Lower leg skin (tissue), 3 donors: ENCODE data around the gene TMED10.

ENCODE experiments used
- POLR2A ChIP-seq, 2 donors: fragments of 450-650 bp; IDR thresholded peaks; one replicate each; pipeline ENCODE4 v1.6.1; 2016 to 2017; ENCODE audit warnings: antibody characterized with exemption in 2 of 2, mild to moderate bottlenecking in 1 of 2, moderate library complexity in 1 of 2
- TF ChIP-seq, protein P1 (sequence below), 3 donors: fragments of 450-650 bp; IDR thresholded peaks; one replicate each; pipeline ENCODE4 v1.5.1; 2016; ENCODE audit warnings: antibody characterized with exemption in 3 of 3, mild to moderate bottlenecking in 3 of 3, moderate library complexity in 2 of 3

DNA sequence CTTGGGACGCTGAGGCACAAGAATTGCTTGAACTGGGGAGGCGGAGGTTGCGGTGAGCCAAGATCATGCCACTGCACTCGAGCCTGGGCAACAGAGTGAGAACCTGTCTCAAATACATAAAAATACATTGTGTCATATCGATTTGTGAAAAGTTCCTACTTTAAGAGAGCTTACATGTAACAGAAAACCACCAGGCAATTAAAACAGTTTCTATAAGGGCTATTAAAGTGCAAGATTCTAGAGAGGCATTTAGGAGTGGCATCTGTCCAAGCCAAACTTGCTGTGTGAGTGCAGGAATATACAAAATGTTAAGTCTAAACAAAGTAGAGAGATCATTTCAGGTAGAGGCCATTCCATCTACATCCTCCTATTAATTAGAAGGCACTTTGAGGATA lies 47.8 kb downstream of the TMED10 start:
- TF ChIP-seq, protein P1, sequence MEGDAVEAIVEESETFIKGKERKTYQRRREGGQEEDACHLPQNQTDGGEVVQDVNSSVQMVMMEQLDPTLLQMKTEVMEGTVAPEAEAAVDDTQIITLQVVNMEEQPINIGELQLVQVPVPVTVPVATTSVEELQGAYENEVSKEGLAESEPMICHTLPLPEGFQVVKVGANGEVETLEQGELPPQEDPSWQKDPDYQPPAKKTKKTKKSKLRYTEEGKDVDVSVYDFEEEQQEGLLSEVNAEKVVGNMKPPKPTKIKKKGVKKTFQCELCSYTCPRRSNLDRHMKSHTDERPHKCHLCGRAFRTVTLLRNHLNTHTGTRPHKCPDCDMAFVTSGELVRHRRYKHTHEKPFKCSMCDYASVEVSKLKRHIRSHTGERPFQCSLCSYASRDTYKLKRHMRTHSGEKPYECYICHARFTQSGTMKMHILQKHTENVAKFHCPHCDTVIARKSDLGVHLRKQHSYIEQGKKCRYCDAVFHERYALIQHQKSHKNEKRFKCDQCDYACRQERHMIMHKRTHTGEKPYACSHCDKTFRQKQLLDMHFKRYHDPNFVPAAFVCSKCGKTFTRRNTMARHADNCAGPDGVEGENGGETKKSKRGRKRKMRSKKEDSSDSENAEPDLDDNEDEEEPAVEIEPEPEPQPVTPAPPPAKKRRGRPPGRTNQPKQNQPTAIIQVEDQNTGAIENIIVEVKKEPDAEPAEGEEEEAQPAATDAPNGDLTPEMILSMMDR (IDR thresholded peaks at IDR 0.05): no peak
- TF ChIP-seq POLR2A (IDR thresholded peaks at IDR 0.05): no peak
